ENCODE results near the gene TMX2. TPM values are rescaled to one million over a fixed set of nuclear protein-coding genes. Genes with fewer than 3 reads are reported as not detected.

The TMX2 gene
- polyA plus RNA-seq, 3 donors, result 28.9 to 71.6 (median 52.9) TPM

DNA sequence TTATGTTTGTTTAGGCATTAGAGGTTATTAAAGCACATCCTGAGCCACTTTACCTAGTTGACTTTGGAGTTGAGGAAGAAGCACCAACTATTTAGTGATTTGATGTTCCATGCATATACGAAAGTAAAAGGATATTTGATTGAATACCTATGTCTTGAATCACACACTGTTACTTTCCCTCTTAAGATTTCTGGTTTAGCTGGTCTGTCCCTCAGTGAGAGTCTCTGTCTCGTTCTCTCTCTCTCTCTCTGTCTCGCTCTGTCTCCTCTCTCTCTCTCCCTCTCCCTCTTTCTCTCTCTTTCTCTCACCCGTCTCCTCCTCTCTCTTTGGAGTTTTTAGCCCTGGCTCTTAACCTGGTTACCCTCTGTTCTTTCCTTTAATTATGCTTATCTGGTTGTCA, 60.2 kb downstream of the TMX2 start:
- TF ChIP-seq, protein P1, sequence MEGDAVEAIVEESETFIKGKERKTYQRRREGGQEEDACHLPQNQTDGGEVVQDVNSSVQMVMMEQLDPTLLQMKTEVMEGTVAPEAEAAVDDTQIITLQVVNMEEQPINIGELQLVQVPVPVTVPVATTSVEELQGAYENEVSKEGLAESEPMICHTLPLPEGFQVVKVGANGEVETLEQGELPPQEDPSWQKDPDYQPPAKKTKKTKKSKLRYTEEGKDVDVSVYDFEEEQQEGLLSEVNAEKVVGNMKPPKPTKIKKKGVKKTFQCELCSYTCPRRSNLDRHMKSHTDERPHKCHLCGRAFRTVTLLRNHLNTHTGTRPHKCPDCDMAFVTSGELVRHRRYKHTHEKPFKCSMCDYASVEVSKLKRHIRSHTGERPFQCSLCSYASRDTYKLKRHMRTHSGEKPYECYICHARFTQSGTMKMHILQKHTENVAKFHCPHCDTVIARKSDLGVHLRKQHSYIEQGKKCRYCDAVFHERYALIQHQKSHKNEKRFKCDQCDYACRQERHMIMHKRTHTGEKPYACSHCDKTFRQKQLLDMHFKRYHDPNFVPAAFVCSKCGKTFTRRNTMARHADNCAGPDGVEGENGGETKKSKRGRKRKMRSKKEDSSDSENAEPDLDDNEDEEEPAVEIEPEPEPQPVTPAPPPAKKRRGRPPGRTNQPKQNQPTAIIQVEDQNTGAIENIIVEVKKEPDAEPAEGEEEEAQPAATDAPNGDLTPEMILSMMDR (IDR thresholded peaks at IDR 0.05), result no peak
- H3K27ac Mint-ChIP-seq, result no peak overlapping the region
- Histone ChIP-seq H3K4me2 (replicated peaks; ENCODE audit: extremely low read depth, low read length, poor library complexity, severe bottlenecking) (no peak overlapping the region), H3K36me3 (replicated peaks in 1 of 2; ENCODE audit: control insufficient read depth in 1 of 2, insufficient read depth in 2 of 2, low read length in 2 of 2) (no peaks in the 10 kb centered on the region), H3K9ac (ENCODE audit: insufficient read depth, low read length, poor library complexity, severe bottlenecking) (no peak overlapping the region), H3K27ac (ENCODE audit: low read depth in 1 of 2, low read length in 2 of 2) (no peak overlapping the region), H3K4me1 (ENCODE audit: control insufficient read depth in 1 of 2, insufficient read depth in 2 of 2, low read length in 2 of 2) (peaks cover 28 to 32% of the 10 kb centered on the region in 2 donors), H3K79me2 (ENCODE audit: insufficient read depth, low read length) (peaks cover 90% of the 10 kb centered on the region), H3K9me3 (replicated peaks in 1 of 2; ENCODE audit: control insufficient read depth in 1 of 2, insufficient read depth in 1 of 2, low read length in 2 of 2) (no peaks in the 10 kb centered on the region), H2AFZ (ENCODE audit: insufficient read depth, low read depth, low read length, poor library complexity, severe bottlenecking) (no peak overlapping the region), H3K4me3 (replicated peaks in 1 of 3; ENCODE audit: low read depth in 2 of 3, low read length in 3 of 3) (no peak overlapping the region), H4K20me1 (ENCODE audit: insufficient read depth, low read length) (peaks cover 72% of the 10 kb centered on the region), H3K27me3 (ENCODE audit: control insufficient read depth in 2 of 2, insufficient read depth in 2 of 2, low read length in 2 of 2) (no peaks in the 10 kb centered on the region)
- no CpG with 5 or more reads among the region's 4 CpGs for WGBS (ENCODE audit: insufficient coverage)
- H3K36me3 Mint-ChIP-seq, result peaks cover 5 to 20% of the 10 kb centered on the region in 2 donors
- no peak overlapping the region for H3K4me3 Mint-ChIP-seq
- peaks cover 56% of the 10 kb centered on the region for H3K4me1 Mint-ChIP-seq
- DNase-seq, result no peak
- H3K27me3 Mint-ChIP-seq (ENCODE audit: low read depth in 3 of 3), result no peaks in the 10 kb centered on the region
- intact Hi-C loops (cut with micrococcal nuclease), result no loop called here
- peaks cover 0 to 2% (median 0%) of the 10 kb centered on the region in 7 donors for H3K9me3 Mint-ChIP-seq

DNA sequence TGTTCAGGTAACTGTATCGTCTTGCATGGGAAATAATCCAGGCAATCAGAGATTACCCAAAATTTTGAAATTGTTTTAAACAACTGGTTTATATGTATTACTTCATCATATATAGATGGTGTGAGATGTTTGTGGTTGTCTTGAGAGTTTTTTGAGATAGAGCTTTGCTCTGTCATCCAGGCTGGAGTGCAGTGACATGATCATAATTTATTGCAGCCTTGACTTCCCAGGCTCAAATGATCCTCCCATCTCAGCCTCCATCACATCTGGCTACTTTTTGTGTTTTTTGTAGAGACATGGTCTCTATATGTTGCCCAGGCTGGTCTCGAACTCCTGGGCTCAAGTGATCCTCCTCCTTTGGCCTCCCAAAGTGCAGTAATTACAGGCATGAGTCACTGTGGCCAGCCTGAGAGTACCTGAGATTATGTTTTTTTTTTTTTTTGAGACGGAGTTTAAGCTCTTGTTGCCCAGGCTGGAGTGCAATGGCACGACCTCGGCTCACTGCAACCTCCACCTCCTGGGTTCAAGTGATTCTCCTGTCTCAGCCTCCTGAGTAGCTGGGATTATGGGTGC, 60.7 kb downstream of the TMX2 start:
- H2AFZ ChIP-seq (ENCODE audit: insufficient read depth, low read depth, low read length, poor library complexity, severe bottlenecking), result no peak overlapping the region
- no peak overlapping the region for H3K27ac ChIP-seq (ENCODE audit: low read depth in 1 of 2, low read length in 2 of 2)
- no peak for DNase-seq
- peaks cover 5 to 20% of the 10 kb centered on the region in 2 donors for H3K36me3 Mint-ChIP-seq
- peaks cover 72% of the 10 kb centered on the region for H4K20me1 ChIP-seq (ENCODE audit: insufficient read depth, low read length)
- H3K4me3 ChIP-seq (replicated peaks in 1 of 3; ENCODE audit: low read depth in 2 of 3, low read length in 3 of 3), result no peak overlapping the region
- H3K36me3 ChIP-seq (replicated peaks in 1 of 2; ENCODE audit: control insufficient read depth in 1 of 2, insufficient read depth in 2 of 2, low read length in 2 of 2), result no peaks in the 10 kb centered on the region
- H3K79me2 ChIP-seq (ENCODE audit: insufficient read depth, low read length), result peaks cover 90% of the 10 kb centered on the region
- no peak overlapping the region for H3K9ac ChIP-seq (ENCODE audit: insufficient read depth, low read length, poor library complexity, severe bottlenecking)
- peaks cover 0 to 2% (median 0%) of the 10 kb centered on the region in 7 donors for H3K9me3 Mint-ChIP-seq
- H3K4me1 ChIP-seq (ENCODE audit: control insufficient read depth in 1 of 2, insufficient read depth in 2 of 2, low read length in 2 of 2), result peaks cover 28 to 37% of the 10 kb centered on the region in 2 donors
- WGBS (ENCODE audit: insufficient coverage), result 80% methylated on average over 1 of the region's 5 CpGs
- peaks cover 59% of the 10 kb centered on the region for H3K4me1 Mint-ChIP-seq
- no peak overlapping the region for H3K27ac Mint-ChIP-seq
- H3K4me3 Mint-ChIP-seq, result no peak overlapping the region
- H3K9me3 ChIP-seq (replicated peaks in 1 of 2; ENCODE audit: control insufficient read depth in 1 of 2, insufficient read depth in 1 of 2, low read length in 2 of 2), result no peaks in the 10 kb centered on the region
- intact Hi-C loops (cut with micrococcal nuclease), result no loop called here
- TF ChIP-seq, protein P1 (IDR thresholded peaks at IDR 0.05), result no peak
- H3K27me3 Mint-ChIP-seq (ENCODE audit: low read depth in 3 of 3), result no peaks in the 10 kb centered on the region
- H3K4me2 ChIP-seq (replicated peaks; ENCODE audit: extremely low read depth, low read length, poor library complexity, severe bottlenecking), result no peak overlapping the region
- H3K27me3 ChIP-seq (ENCODE audit: control insufficient read depth in 2 of 2, insufficient read depth in 2 of 2, low read length in 2 of 2), result no peaks in the 10 kb centered on the region
